H1 (cell line): Measurements from ENCODE around the gene NAPA. TPM values are rescaled to one million over a fixed set of nuclear protein-coding genes. Genes with fewer than 3 reads are reported as not detected.

Experiments used
- CTCF ChIA-PET: fragments of 300-600 bp; sonication (Branson Sonifier 250); formaldehyde crosslinking; loops from one replicate; lab custom pipeline; 2021; ENCODE audit not compliant: partially characterized antibody; lab: Charles Lee
- POLR2A ChIA-PET: fragments of 300-600 bp; sonication (Branson Sonifier 250); formaldehyde crosslinking; loops from one replicate; lab custom pipeline; 2021; ENCODE audit warnings: inconsistent platforms; ENCODE audit not compliant: partially characterized antibody; lab: Charles Lee
- DNase-seq, 2 experiments: peaks; one replicate each; pipeline versions ENCODE4 v3.0.0 to v3.0.0-alpha.2; 2010 to 2022; ENCODE audit warnings: low spot score in 2 of 2, low read depth in 1 of 2, mixed read lengths in 1 of 2
- FAIRE-seq: peaks from 2 replicates; lab custom pipeline; 2011; peaks lifted over from hg19 to GRCh38; lab: Jason Lieb, UNC
- H2AFZ ChIP-seq: 2 replicates; pipeline ENCODE4 v1.8.1; 2012; ENCODE audit warnings: low read length, inconsistent platforms
- H2AK5ac ChIP-seq: 2 replicates; pipeline ENCODE4 v1.6.1; 2013; ENCODE audit warnings: low read depth, low read length
- H2BK120ac ChIP-seq: replicated peaks from 2 replicates; pipeline ENCODE3; 2013; ENCODE audit warnings: low read depth, low read length, inconsistent platforms
- H2BK12ac ChIP-seq: 2 replicates; pipeline ENCODE4 v1.6.1; 2013; ENCODE audit warnings: low read depth, low read length
- H2BK15ac ChIP-seq: 2 replicates; pipeline ENCODE4 v1.6.1; 2013; ENCODE audit warnings: low read length
- H2BK20ac ChIP-seq: 2 replicates; pipeline ENCODE4 v1.6.1; 2013; ENCODE audit warnings: low read length
- H2BK5ac ChIP-seq: 2 replicates; pipeline ENCODE4 v1.6.1; 2013; ENCODE audit warnings: low read depth, low read length
- H3K14ac ChIP-seq: 2 replicates; pipeline ENCODE4 v1.6.1; 2013; ENCODE audit warnings: inconsistent platforms; ENCODE audit not compliant: insufficient read length
- H3K18ac ChIP-seq: 2 replicates; pipeline ENCODE4 v1.6.1; 2013; ENCODE audit warnings: low read length; ENCODE audit errors: extremely low read depth
- H3K23ac ChIP-seq: 2 replicates; pipeline ENCODE4 v1.6.1; 2013; ENCODE audit warnings: inconsistent platforms; ENCODE audit not compliant: insufficient read length
- H3K23me2 ChIP-seq: 2 replicates; pipeline ENCODE4 v1.6.1; 2013; ENCODE audit warnings: low read depth, low read length
- H3K27ac ChIP-seq: 2 replicates; pipeline ENCODE4 v1.6.1; 2011; ENCODE audit warnings: low read depth, low read length, inconsistent platforms
- H3K27me3 ChIP-seq, 4 experiments: replicated peaks in 1 of 4; 1 replicate in 1 of 4; 2 replicates in 3 of 4; pipeline versions ENCODE4 v1.6.1 to v1.8.1; 2011 to 2013; ENCODE audit warnings: low read length in 3 of 4, mild to moderate bottlenecking in 3 of 4, inconsistent platforms in 2 of 4, mixed read lengths in 2 of 4, moderate library complexity in 1 of 4; ENCODE audit not compliant: control insufficient read depth in 3 of 4, insufficient read depth in 3 of 4; ENCODE audit errors: extremely low read depth in 1 of 4
- H3K36me3 ChIP-seq, 4 experiments: 2 replicates each; pipeline versions ENCODE4 v1.6.1 to v1.8.1; 2011 to 2013; ENCODE audit warnings: mild to moderate bottlenecking in 4 of 4, low read length in 3 of 4, moderate library complexity in 2 of 4, control low read depth in 1 of 4, inconsistent platforms in 1 of 4; ENCODE audit not compliant: insufficient read depth in 4 of 4, control insufficient read depth in 2 of 4
- H3K4ac ChIP-seq: replicated peaks from 2 replicates; pipeline ENCODE3; 2013; ENCODE audit warnings: low read length, low read depth, mixed read lengths, inconsistent platforms; ENCODE audit not compliant: insufficient read length
- H3K4me1 ChIP-seq, 4 experiments: replicated peaks in 1 of 4; 1 replicate in 1 of 4; 2 replicates in 3 of 4; pipeline versions ENCODE4 v1.6.1 to v1.8.1; 2011 to 2013; ENCODE audit warnings: low read length in 3 of 4, inconsistent platforms in 2 of 4, mixed read lengths in 1 of 4; ENCODE audit not compliant: insufficient read depth in 4 of 4, control insufficient read depth in 3 of 4
- H3K4me2 ChIP-seq, 2 experiments: 2 replicates each; pipeline versions ENCODE4 v1.6.1 to v1.8.1; 2011 to 2013; ENCODE audit warnings: low read depth in 2 of 2, low read length in 2 of 2, control low read depth in 1 of 2, inconsistent platforms in 1 of 2, mild to moderate bottlenecking in 1 of 2; ENCODE audit not compliant: insufficient read depth in 1 of 2
- H3K4me3 ChIP-seq, 4 experiments: fragments of 200-600, 300-600 bp in 1 of 4; sonication (generic), shearing (Covaris generic), sonication (Bioruptor Twin) in 1 of 4; 2 replicates each; pipeline versions ENCODE4 v1.5.1 to v1.8.1; 2011 to 2016; ENCODE audit warnings: low read length in 4 of 4, low read depth in 3 of 4, control low read depth in 2 of 4, inconsistent platforms in 2 of 4, mild to moderate bottlenecking in 2 of 4, mixed read lengths in 1 of 4, moderate library complexity in 1 of 4; ENCODE audit not compliant: insufficient read depth in 2 of 4; ENCODE audit errors: extremely low read depth in 1 of 4
- H3K56ac ChIP-seq: replicated peaks from 2 replicates; pipeline ENCODE3; 2013; ENCODE audit warnings: low read depth, mild to moderate bottlenecking, mixed read lengths, low read length, inconsistent platforms; ENCODE audit not compliant: insufficient read length
- H3K79me1 ChIP-seq: 2 replicates; pipeline ENCODE4 v1.6.1; 2013; ENCODE audit warnings: low read depth, low read length, control low read depth
- H3K79me2 ChIP-seq, 2 experiments: 2 replicates each; pipeline versions ENCODE4 v1.6.1 to v1.8.1; 2012 to 2013; ENCODE audit warnings: low read length in 2 of 2, mild to moderate bottlenecking in 2 of 2, inconsistent platforms in 1 of 2; ENCODE audit not compliant: insufficient read depth in 2 of 2, control insufficient read depth in 1 of 2
- H3K9ac ChIP-seq, 4 experiments: replicated peaks in 1 of 4; 1 replicate in 1 of 4; 2 replicates in 3 of 4; pipeline versions ENCODE4 v1.6.1 to v1.8.1; 2011 to 2013; ENCODE audit warnings: low read depth in 3 of 4, low read length in 3 of 4, control low read depth in 2 of 4, mild to moderate bottlenecking in 2 of 4, moderate library complexity in 2 of 4, inconsistent platforms in 1 of 4; ENCODE audit errors: extremely low read depth in 1 of 4
- H3K9me3 ChIP-seq, 2 experiments: 2 replicates each; pipeline versions ENCODE4 v1.6.1 to v1.8.1; 2012 to 2013; ENCODE audit warnings: mild to moderate bottlenecking in 2 of 2, moderate library complexity in 2 of 2, control low read depth in 1 of 2, inconsistent platforms in 1 of 2, low read depth in 1 of 2, low read length in 1 of 2, mixed read lengths in 1 of 2; ENCODE audit not compliant: insufficient read depth in 2 of 2
- H4K20me1 ChIP-seq, 2 experiments: replicated peaks in 1 of 2; 2 replicates each; pipeline versions ENCODE3 to v1.8.1; 2011 to 2013; ENCODE audit warnings: inconsistent platforms in 2 of 2, low read length in 2 of 2, mild to moderate bottlenecking in 1 of 2; ENCODE audit not compliant: insufficient read depth in 2 of 2, control insufficient read depth in 1 of 2
- H4K5ac ChIP-seq: 2 replicates; pipeline ENCODE4 v1.6.1; 2013; ENCODE audit warnings: low read length, low read depth, mixed read lengths, inconsistent platforms; ENCODE audit not compliant: insufficient read length
- H4K8ac ChIP-seq: 2 replicates; pipeline ENCODE4 v1.8.0; 2013; ENCODE audit warnings: mild to moderate bottlenecking, moderate library complexity, low read length, inconsistent platforms; ENCODE audit not compliant: insufficient read depth; ENCODE audit errors: extremely low read depth
- H4K91ac ChIP-seq: replicated peaks from 2 replicates; pipeline ENCODE3; 2013; ENCODE audit warnings: low read length, mixed read lengths, inconsistent platforms; ENCODE audit not compliant: insufficient read length
- BACH1 ChIP-seq: IDR thresholded peaks from 2 replicates; pipeline ENCODE4 v1.6.1; 2012; ENCODE audit warnings: low read length, improper control_type of control experiment
- KDM4A ChIP-seq: IDR thresholded peaks from one replicate; pipeline ENCODE4 v1.7.1; 2012; ENCODE audit warnings: low read depth, mild to moderate bottlenecking, moderate library complexity, low read length, inconsistent platforms; ENCODE audit not compliant: severe bottlenecking
- SAP30 ChIP-seq: fragments of 300-600 bp; sonication (generic); IDR thresholded peaks from 2 replicates; pipeline ENCODE4 v1.7.1; 2012; ENCODE audit warnings: low read length, moderate library complexity, mild to moderate bottlenecking, inconsistent platforms; ENCODE audit not compliant: insufficient read depth, insufficient replicate concordance
- SIRT6 ChIP-seq: IDR thresholded peaks from one replicate; pipeline ENCODE4 v1.7.1; 2012; ENCODE audit warnings: low read length, inconsistent platforms
- WGBS, 2 experiments: shearing (Covaris generic) in 1 of 2; methylation state at CpG; one replicate each; pipeline versions ENCODE4 v1.1.6 to v1.1.7; 2013 to 2015; ENCODE audit warnings: low lambda C conversion rate in 2 of 2, mixed read lengths in 2 of 2, inconsistent platforms in 1 of 2, low coverage in 1 of 2, missing lambda C conversion rate in 1 of 2; ENCODE audit not compliant: insufficient replicate concordance in 2 of 2, insufficient coverage in 1 of 2, insufficient read length in 1 of 2; ENCODE audit errors: extremely low coverage in 1 of 2, missing lambda C conversion rate in 1 of 2; 5-methylcytosine and 5-hydroxymethylcytosine counted together
- polyA plus RNA-seq, 7 experiments: library from polyadenylated mRNA; depleted of rRNA in 3 of 7; stranded (reverse) in 5 of 7; unstranded in 2 of 7; fragments of >200 nt in 5 of 7; fragments of 200-250 nt in 2 of 7; gene quantifications; 1 replicate in 5 of 7; 2 replicates in 1 of 7; 4 replicates in 1 of 7; pipeline versions ENCODE4 v1.2.1 to v1.2.3, GENCODE V29; 2011 to 2013; ENCODE audit warnings: missing spikeins in 2 of 7, mixed read lengths in 2 of 7
- total RNA-seq: library from RNA; stranded (reverse); fragmentation: NEBNext Ultra II Directional; extraction: Animal tissue kit (Norgen Biotek cat#: 25700); gene quantifications from 2 replicates; pipeline ENCODE4 v1.2.1, GENCODE V29; 2021

Gene NAPA
- total and polyA plus RNA-seq, 2 of the 8 experiments (the other 6 are each of a cell fraction or from before 2014, with no cell fraction given): 58.5 to 78.2 TPM

DNA sequence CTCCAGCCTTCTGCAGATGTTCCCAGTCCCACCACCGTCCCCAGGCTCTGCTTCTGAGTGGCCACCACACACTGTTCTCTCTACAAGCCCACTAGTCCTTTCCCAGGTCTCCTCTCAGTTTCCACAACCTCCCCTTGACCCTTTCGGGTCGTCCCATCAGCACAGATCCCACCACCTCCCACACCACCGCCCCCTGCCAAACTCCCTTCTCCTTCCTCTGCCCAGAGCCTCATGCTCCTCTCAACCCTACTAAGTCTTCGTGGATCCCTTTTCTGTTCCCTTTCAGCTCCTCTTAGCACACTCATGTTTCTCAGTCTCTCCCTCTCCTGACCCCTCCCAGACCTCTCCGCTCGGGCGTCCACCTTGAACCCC, 1.9 kb downstream of the NAPA start:
- WGBS, 2 experiments: 77% methylated on average over 7 of the region's 8 CpGs; no CpG with 5 or more reads in 1 of the 2 experiments
- Histone ChIP-seq H3K18ac (no peak overlapping the region), H2AFZ (no peak overlapping the region), H3K27ac (no peak overlapping the region), H3K4me2 (peak overlapping the region in 1 of 2 experiments; percentile 81; a peak in 1 of 4 replicates), H2BK15ac (no peak overlapping the region), H4K8ac (no peak overlapping the region), H3K14ac (no peak overlapping the region), H3K4ac (no peak overlapping the region), H4K91ac (no peak overlapping the region), H3K9ac (peak overlapping the region in 1 of 4 experiments; percentile 39; a peak in 2 of 7 replicates), H3K27me3 (no peaks in the 10 kb centered on the region), H3K4me3 (no peak overlapping the region), H2BK5ac (no peak overlapping the region), H3K79me2 (peaks cover 7 to 63% of the 10 kb centered on the region in 2 experiments; a peak in 3 of 4 replicates), H2BK120ac (no peak overlapping the region), H3K4me1 (peaks cover 0 to 8% (median 4%) of the 10 kb centered on the region in 4 experiments; a peak in 5 of 7 replicates), H3K36me3 (no peaks in the 10 kb centered on the region), H2BK12ac (no peak overlapping the region), H2BK20ac (no peak overlapping the region), H3K79me1 (peaks cover 32% of the 10 kb centered on the region), H3K23me2 (peaks cover 6% of the 10 kb centered on the region; the same call in 1 of the 2 replicates), H4K20me1 (peaks cover 3 to 23% of the 10 kb centered on the region in 2 experiments), H3K56ac (no peak overlapping the region), H2AK5ac (no peak overlapping the region), H3K23ac (no peak overlapping the region), H3K9me3 (no peaks in the 10 kb centered on the region), H4K5ac (no peak overlapping the region)
- CTCF ChIA-PET: interaction anchor here (0.9 to 2.9 kb wide), 8 partner anchors 9 to 216 kb away, joined by 3 to 10 read pairs (median 4); no protein-coding TSS in a partner anchor
- no peak for DNase-seq
- FAIRE-seq: no peak
- POLR2A ChIA-PET: interaction anchor here (1.0 to 1.7 kb wide), 5 partner anchors 11 to 144 kb away, joined by 3 to 4 read pairs (median 4); no protein-coding TSS in a partner anchor
- TF ChIP-seq BACH1 (no peak), SIRT6 (no peak), SAP30 (no peak), KDM4A (no peak)
